IMR-90 (cell line): ENCODE results near the gene GM2A.

Experiments used
- BHLHE40 ChIP-seq: fragments of 150-350 bp; IDR thresholded peaks from 2 replicates; pipeline ENCODE4 v1.6.1; 2016; ENCODE audit warnings: mild to moderate bottlenecking, low read depth, low read length
- CEBPB ChIP-seq: IDR thresholded peaks from 2 replicates; pipeline ENCODE4 v1.6.1; 2012; ENCODE audit warnings: low read depth, low read length, improper control_type of control experiment
- CTCF ChIP-seq: conservative IDR thresholded peaks from 2 replicates; pipeline ENCODE4 v1.5.1; 2012; ENCODE audit warnings: mild to moderate bottlenecking, low read depth, low read length, improper control_type of control experiment
- ELK1 ChIP-seq: fragments of 150-350 bp; IDR thresholded peaks from 2 replicates; pipeline ENCODE4 v1.6.1; 2016; ENCODE audit warnings: low read depth, mild to moderate bottlenecking, low read length, moderate library complexity, borderline replicate concordance
- FOS ChIP-seq: fragments of 150-350 bp; IDR thresholded peaks from 2 replicates; pipeline ENCODE4 v1.6.1; 2016; ENCODE audit warnings: low read depth, low read length
- MAZ ChIP-seq: IDR thresholded peaks from 2 replicates; pipeline ENCODE4 v1.6.1; 2012; ENCODE audit warnings: low read depth, mild to moderate bottlenecking, low read length, improper control_type of control experiment, moderate library complexity, borderline replicate concordance
- MXI1 ChIP-seq: IDR thresholded peaks from 2 replicates; pipeline ENCODE4 v1.6.1; 2012; ENCODE audit warnings: low read depth, mild to moderate bottlenecking, low read length, moderate library complexity, borderline replicate concordance
- NFE2L2 ChIP-seq: fragments of 150-350 bp; IDR thresholded peaks from 2 replicates; pipeline ENCODE4 v1.6.1; 2016; ENCODE audit warnings: low read depth, mild to moderate bottlenecking, low read length
- POLR2A ChIP-seq: IDR thresholded peaks from 2 replicates; pipeline ENCODE4 v1.6.1; 2012; ENCODE audit warnings: mild to moderate bottlenecking, low read depth, low read length
- RAD21 ChIP-seq: IDR thresholded peaks from 2 replicates; pipeline ENCODE4 v1.6.1; 2012; ENCODE audit warnings: low read length, improper control_type of control experiment
- RFX5 ChIP-seq: IDR thresholded peaks from 2 replicates; pipeline ENCODE4 v1.8.0; 2012; ENCODE audit warnings: low read depth, mild to moderate bottlenecking, low read length, moderate library complexity
- USF2 ChIP-seq: fragments of 150-350 bp; IDR thresholded peaks from 2 replicates; pipeline ENCODE4 v1.6.1; 2017; ENCODE audit warnings: mild to moderate bottlenecking, antibody characterized with exemption, low read length, low read depth

- TF ChIP-seq POLR2A (no peak), CTCF (no peak), MXI1 (no peak), CEBPB (no peak), RAD21 (no peak), FOS (no peak), NFE2L2 (no peak), MAZ (no peak), ELK1 (no peak), BHLHE40 (no peak), USF2 (no peak), RFX5 (no peak)
Observed at GRCh38 chr5:151231359-151231758, 21.6 kb upstream of the GM2A start.
